Mesenteric fat pad (tissue), 1 donor: ENCODE data around the gene TANGO2. TPM values are rescaled to one million over a fixed set of nuclear protein-coding genes. Genes with fewer than 3 reads are reported as not detected.

Experiments used
- DNase-seq: peaks from one replicate; pipeline ENCODE4 v3.0.0-alpha.2; 2020; ENCODE audit warnings: low spot score
- long read RNA-seq: library from polyadenylated mRNA; unstranded; transcript quantifications from one replicate; pipeline ENCODE4 v2.0.0, GENCODE V29; 2020
- total RNA-seq: library from RNA; stranded (reverse); fragmentation: NEBNext Ultra II Directional; extraction: Animal tissue kit (Norgen Biotek cat#: 25700); gene quantifications from one replicate; pipeline ENCODE4 v1.2.1, GENCODE V29; 2021
- donor health status: DM: yes; HTN: yes; CAD: no.

Gene TANGO2, protein sequence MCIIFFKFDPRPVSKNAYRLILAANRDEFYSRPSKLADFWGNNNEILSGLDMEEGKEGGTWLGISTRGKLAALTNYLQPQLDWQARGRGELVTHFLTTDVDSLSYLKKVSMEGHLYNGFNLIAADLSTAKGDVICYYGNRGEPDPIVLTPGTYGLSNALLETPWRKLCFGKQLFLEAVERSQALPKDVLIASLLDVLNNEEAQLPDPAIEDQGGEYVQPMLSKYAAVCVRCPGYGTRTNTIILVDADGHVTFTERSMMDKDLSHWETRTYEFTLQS
- 34.8 TPM for total RNA-seq
- long read RNA-seq, transcript TANGO2-217 (9 exons, 2,439 nt), result minor isoform, 15 of 140 reads
- long read RNA-seq, transcript TANGO2-201 (9 exons, 2,273 nt), result major isoform, 16 of 140 reads
- long read RNA-seq, transcript TANGO2-210 (8 exons, 2,084 nt), result minor isoform, 5 of 140 reads
- long read RNA-seq, partial matches to known transcripts, result 11 of 140 reads
- long read RNA-seq, other reads (novel, unspliced or antisense), result 83 of 140 reads

DNA sequence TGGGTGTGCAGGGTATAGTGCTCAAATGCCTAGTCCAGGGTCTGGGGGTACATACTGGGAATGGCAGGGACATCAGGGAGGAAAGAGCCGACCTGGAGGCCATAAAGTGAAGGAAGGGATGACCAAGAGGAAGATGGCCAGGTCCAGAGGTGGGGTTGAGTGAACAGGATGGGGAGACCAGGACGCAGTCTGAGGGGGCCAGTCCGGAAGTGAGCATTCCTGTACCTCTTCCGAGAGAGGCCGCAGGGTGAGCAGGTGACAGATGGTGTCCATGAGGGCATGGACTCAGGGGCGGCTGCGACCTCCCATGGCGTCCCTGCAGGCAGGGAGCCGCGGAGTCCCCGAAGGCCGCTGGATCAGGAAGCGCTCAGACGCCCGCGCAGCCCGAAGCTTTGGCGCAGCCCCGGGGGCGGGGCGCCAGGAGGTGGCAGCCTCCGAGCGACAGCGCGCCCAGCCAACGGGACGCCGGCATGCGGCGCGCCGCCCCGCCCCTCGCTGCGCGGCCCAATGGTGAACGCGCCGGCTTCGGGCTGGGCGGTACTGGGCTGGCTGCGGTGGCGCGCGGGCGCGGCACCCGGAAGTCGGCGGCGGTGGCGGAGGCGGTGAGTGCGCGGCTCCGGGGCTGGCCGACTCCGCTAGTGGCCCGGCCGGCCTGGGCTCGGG lies at the start of gene TANGO2:
TANGO2 (plus strand) TSS at position 578 of the 663 bp plus-strand sequence. CDS start 15,689 bp downstream, outside the sequence.
- peak; percentile 98 for DNase-seq

DNA sequence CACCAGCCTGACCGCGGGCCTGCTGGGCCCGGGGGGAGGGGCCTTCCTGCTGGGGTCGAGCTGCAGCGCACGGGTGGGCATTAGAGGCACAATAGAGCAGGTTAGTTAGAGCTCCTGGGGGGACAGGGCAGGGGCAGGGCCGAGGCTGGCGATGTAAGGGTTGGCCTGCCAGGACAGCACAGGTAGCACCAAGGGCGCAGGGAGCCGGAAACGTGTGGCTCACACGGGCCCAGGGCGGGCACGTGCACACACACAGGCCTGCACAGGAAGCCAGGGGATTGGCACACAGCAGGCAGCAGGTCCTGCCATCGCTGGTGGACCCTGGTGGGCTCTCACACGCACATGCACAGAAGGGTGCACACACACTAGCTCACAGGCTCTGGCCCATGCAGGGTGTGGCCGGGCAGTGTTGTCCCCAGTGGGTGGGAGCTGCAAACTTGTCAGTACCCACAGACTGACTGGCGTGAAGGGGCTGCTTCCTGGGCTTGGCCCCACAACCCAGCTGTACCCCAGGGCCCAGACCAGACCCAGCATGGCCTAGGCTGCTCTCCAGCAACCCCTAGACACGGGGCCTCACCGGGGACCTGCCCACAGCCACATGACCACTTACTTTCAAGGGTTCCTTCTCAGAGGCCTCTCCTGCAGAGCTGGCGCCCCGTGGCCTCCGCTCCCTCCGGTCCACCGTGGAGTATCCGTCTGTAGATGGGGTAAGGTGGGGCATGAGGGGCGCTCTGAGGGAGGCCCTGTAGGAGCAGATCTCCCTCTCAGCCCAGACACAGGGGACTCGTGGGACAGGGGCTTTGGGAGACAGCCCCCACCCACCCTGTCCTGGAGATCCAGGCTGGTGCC lies 49.4 kb upstream of the TANGO2 start:
- DNase-seq, result no peak

- DNase-seq, result no peak
Observed at GRCh38 chr22:19972251-19972650, 48.7 kb upstream of the TANGO2 start.

DNA sequence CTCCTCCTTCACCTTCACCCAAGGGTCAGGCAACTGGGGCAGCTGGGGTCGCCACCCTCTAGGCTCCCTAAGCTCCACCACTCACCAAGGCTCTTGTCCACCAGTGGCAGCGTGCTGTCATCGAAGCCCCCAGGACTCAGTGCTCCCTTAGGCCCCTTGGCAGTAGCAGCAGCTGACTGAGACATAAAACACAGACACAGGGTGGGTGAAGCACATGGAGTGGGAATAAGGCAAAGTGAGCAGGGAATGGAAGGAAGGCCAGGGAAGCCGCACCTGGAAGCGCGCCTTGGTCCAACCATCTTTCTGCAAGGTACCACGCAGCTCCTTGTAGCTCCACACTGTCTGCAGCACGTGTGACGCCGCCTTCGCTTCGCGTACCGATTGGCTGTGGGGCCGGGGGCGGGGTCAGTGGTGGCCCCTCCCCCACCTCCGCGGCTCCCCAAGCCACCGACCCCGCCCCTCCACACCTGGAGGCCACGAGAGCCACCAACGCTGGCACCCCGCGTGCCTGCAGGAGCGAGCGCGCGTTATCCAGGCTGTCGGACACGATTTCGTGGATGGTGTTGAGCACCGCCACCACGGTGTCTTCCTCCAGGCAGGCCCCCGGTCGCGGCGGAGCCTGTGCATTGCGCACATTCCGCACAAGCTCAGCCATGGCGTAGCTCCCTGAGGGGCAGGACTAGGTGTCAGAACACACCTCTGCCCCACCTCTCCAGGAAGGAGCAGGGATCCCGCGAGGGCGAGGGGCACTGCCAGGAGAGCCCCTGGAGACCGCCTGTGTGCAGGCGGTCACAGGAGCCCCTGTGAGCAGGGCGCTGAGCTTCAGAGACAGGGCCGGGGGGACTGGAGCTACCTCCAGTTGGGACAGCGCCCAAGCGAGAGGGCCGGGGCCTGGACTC lies 48.0 kb upstream of the TANGO2 start:
- DNase-seq, result no peak

DNA sequence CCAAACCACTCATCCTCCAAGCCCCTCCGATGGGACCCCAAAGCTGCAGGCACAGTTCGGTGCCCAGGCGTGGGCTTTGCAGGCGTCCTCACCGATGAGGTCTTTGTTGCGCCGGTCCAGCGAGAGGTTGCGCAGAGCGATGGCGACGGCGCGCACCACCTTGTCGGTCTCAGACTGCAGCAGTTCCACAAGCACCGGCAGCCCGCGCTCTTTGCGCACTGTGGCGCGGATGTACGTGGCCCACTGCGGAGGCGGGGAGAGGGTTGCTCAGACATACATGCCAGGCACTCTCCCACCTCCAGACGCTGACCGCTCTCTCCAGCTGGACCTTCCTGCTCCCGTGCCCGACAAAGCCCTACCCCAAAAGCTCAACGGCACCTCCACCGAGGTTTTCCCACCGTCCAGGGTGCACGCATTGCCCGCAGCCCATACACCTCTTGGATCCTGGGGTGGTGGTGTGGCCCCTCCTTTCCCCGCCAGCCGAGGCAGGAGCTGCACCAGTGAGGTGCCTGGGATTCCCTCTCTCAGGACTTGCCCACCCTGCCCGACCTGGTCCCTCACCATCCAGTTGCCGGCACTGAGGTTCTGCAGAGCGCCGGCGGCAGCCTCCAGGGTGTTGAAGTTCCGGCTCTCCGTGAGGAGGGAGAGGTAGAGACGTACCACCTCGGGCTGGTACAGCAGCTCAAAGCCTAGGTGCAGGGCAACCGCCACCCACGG lies 47.2 kb upstream of the TANGO2 start:
- no peak for DNase-seq

- no peak for DNase-seq
Observed at GRCh38 chr22:19974268-19974861, 46.5 kb upstream of the TANGO2 start.

DNA sequence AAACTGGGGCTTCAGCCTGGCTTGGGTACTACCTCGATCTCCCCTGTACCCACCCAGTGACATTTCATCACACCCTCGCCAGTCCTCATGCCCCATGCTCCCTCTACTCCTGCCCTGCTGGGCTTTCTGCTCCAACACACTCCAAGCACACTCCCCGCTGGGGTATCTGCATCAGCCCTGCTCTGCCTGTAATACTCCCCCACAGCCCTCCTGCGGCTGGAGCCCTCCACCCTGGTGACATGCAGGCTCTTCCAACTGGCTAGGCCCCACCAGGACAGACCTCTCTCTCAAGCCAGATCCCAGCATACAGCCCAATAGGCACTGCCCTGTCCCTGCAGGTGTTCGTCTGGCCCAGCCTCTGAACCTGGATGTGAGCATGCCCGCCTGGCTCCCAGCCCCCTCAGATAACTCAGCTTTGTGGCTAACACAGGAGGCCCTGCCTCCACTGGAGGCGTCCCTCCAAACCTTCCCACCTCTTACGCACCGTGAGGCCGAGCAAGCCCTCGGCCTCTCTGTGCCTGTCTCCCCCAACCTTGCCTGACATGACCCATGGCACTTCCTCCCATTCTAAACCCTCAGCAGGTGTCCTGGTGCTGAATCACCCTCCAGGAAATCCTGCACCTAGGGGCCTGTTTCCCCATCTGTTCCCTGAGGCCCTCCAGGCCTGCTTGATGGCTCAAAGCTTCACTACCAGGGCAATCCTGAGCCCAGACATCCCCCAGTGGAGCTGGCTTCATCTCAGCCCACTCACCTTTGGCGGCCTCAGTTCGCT lies 45.8 kb upstream of the TANGO2 start:
- no peak for DNase-seq

GRCh38 chr22:19975707-19976035 lies 45.2 kb upstream of the TANGO2 start:
- DNase-seq, result no peak

GRCh38 chr22:19976671-19977070 lies 44.2 kb upstream of the TANGO2 start:
- DNase-seq, result no peak

DNA sequence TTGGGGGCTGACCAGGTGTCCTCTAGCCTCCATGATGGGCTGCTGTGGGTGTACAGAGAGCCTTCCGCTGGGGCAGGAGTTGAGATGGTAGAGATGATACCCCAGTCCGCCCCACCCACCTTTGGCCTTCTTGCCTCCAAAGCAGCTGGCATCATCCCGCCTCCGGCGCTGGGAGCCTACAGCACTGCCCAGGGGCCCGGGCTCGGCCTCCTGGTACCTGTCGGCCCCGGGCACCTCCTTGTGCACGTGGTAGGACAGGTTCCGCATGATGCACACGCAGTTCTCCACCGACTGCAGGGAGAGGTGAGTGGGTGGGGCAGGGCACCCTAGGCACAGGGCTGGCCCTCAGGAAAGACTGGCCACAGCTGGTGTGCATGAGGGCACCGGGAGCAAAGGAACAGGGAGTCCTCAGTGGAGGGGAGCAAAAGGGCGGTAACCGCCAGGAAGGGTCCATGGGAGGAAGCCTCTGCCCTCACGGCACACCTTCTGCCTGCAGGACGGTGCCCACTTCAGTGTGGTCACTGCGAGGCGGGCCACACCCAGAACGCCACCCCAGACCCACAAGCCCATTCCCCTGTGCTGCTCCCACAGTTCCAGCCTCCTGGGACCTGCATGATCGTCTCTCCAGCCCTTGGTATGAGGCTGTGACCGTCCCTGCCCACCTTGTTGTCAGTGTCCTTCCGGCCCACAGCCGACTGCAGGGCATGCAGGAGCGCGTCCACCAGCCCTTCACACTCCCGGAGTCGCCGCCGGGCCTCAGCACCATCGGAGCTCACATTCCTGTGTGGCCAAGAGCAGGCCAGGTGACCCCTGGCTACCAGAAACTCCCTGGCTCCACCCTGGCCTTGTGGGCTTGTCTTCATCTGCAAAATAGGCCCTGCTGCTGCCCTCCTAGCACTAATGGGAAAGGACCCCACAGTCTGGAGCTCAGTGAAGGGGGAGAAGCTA lies 43.3 kb upstream of the TANGO2 start:
- DNase-seq, result no peak

DNA sequence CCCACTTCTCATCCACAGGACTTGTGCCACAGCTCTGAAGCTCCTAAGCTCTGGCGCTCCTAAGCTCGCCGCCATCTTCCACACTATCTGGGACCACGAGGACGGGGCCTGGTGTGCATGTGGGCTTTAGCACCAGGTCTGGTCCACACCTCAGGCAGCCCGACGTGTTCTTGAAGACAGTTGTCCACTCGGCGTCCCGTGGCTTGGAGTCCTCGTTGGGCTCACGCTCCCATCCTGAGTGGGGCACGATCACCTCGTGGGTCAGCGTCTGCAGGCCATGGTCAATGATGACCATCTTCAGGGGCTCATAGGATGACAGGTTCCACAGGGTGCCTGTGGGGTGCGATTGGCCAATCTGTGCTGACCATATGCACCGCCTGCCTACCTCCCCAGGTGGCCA lies 42.2 kb upstream of the TANGO2 start:
- no peak for DNase-seq

DNA sequence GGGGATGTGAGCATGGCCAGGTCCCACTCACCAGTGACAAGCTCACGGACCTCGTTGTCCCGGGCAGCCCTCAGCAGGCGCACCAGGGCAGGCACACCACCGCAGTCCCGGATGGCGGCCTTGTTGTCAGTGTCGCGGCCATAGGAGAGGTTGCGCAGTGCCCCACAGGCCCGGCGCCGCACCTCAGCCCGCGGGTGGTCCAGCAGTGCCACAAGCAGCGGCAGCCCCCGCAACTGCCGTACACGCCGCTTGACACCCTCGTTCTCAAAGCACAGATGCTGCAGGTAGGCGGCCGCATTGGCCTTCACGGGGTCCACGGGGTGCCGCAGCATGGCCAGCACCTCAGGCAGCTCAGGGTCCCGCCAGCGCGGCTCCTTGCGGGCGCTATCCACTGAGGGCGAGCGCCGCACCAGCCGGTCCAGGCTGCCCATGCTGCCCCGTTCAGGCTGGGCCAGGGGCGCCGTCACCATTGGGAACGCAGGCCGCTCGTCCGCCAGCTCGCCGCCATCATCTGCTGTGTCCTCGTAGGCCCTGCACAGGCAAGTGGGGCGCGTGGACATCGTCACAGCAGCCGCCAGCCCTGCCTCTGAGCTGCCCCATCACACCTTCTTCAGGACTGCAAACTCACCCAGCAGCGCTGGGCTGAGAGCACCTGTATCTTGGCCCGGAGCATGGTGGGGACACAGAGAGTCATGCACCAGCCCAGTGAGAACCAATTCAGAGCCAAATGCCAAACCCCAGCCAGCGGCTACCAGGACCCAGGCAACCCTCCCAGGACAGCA lies 41.0 kb upstream of the TANGO2 start:
- DNase-seq, result no peak

DNA sequence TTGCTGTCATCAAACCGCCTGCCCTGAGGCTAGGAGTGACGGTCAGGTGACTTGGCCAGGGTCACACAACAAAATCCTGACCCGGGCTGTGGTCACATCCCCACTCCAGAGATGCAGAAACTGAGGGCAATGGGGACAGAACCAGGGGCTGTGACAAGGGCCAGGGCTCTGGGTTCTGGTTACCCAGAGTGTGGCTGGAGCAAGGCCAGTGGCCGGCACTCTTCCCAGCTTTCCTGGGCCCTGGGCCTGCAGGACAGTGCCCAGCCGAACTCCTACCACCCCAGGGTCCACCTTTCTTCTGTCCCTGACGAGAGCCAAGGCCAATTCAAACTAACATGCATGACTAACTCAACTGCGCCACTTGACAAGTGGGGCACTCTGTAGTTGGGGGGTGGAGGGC lies 40.1 kb upstream of the TANGO2 start:
- DNase-seq, result no peak

GRCh38 chr22:19981171-19981960 lies 39.5 kb upstream of the TANGO2 start:
- no peak for DNase-seq

DNA sequence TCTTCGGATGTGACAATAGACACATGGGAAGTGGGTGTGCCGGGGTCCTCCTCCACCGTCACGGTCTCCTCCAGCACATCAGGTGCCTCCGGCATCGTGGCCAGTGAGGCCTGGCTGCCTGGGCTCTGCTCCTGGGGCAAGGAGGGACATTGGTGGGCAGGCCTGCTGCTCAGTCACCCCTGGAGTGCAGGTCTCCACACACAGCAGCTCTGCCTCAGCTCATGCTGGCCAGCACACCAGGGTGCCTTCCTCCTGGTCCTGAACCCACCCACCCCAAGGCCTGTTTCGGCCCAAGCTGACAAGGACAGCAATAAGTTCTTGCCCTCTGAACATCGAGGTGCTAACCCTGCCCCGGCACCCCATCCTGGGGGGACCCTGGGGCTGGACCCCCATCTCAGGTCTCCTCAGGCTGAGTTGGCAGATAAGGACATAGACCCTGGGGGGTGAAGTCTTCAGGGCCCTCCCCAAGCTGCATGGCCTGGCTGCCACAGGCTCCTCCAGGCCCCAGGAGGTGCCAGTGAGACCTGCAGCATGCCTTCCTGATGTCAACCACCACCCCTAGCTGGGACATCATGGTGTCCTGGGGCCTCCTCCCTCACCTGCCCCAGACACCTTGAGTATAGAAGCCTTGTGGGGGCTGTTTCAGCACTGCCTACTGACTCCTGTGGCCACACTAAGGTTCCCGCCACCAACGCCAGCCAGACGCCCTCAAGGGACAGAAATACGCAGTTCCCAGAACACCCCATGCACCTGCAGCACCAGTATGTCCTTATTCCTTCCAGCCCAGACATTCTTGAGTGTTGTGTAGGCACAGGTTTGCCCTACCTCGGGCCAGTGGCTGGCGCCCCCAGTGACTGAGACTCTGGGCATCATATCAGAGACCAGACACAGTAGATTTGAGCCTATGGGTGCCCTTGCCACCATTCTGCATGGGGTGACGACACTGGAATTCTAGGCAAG lies 38.7 kb upstream of the TANGO2 start:
- DNase-seq, result no peak
